Lower lobe of right lung (tissue), 2 donors: ENCODE results near the gene KCNG2. TPM values are rescaled to one million over a fixed set of nuclear protein-coding genes. Genes with fewer than 3 reads are reported as not detected.

ENCODE experiments used
- ATAC-seq, 2 donors: fragments of 200-7000 bp; cut with Tn5 transposase; one replicate each; pipeline ENCODE4 v1.9.1; 2020 to 2022; ENCODE audit warnings: mild to moderate bottlenecking in 2 of 2, moderate library complexity in 2 of 2
- DNase-seq: peaks from one replicate; pipeline ENCODE4 v3.0.0-alpha.2; 2020
- H3K27ac ChIP-seq: fragments of 200-600 bp; one replicate; pipeline ENCODE4 v1.8.0; 2022
- H3K27me3 ChIP-seq: fragments of 200-600 bp; one replicate; pipeline ENCODE4 v1.8.0; 2022; ENCODE audit warnings: low read depth
- H3K36me3 ChIP-seq: fragments of 200-600 bp; one replicate; pipeline ENCODE4 v1.8.0; 2022; ENCODE audit warnings: mild to moderate bottlenecking
- H3K4me1 ChIP-seq: fragments of 200-600 bp; one replicate; pipeline ENCODE4 v1.8.0; 2022
- H3K4me3 ChIP-seq: fragments of 200-600 bp; one replicate; pipeline ENCODE4 v1.8.0; 2022; ENCODE audit warnings: mild to moderate bottlenecking
- H3K9me3 ChIP-seq: fragments of 200-600 bp; one replicate; pipeline ENCODE4 v1.8.0; 2022
- intact Hi-C: fragments of 100-400 bp; cut with DNase I; formaldehyde crosslinking; loops from one replicate; pipeline ENCODE4 v1.11.0; 2022
- total RNA-seq: library from RNA; stranded (reverse); fragmentation: NEBNext Ultra II Directional; extraction: Animal tissue kit (Norgen Biotek cat#: 25700); gene quantifications from one replicate; pipeline ENCODE4 v1.2.1, GENCODE V29; 2021
- TF ChIP-seq, protein P1 (sequence below): fragments of 200-600 bp; IDR thresholded peaks from one replicate; pipeline ENCODE4 v1.8.0; 2022; ENCODE audit warnings: antibody characterized with exemption, mild to moderate bottlenecking
- donor health status: DM: no; HTN: yes; CAD: no; lungs with severe emphysema.

KCNG2 gene
- total RNA-seq, 1 donor from 2014 or later: 0.50 TPM

DNA sequence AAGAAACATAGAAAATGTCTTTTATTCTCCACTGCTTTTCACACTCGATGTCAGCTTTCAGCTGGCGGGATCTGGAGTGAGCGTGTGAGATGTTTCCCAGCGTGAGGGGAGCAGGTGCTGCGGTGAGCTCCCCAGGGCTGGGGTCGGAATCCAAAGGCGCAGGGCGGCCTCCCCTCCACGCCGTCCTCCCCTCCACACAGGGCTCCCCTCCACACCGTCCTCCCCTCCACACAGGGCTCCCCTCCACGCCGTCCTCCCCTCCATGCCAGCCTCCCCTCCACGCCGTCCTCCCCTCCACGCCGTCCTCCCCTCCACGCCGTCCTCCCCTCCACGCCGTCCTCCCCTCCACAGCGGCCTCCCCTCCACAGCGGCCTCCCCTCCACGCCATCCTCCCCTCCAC, 26.9 kb upstream of the KCNG2 start:
- H3K9me3 ChIP-seq: peaks cover 7% of the 10 kb centered on the region
- no peak for DNase-seq
- H3K27me3 ChIP-seq: peaks cover 19% of the 10 kb centered on the region
- no peak for ATAC-seq
- H3K4me3 ChIP-seq: no peak overlapping the region
- intact Hi-C loops: no loop called here
- H3K4me1 ChIP-seq: no peaks in the 10 kb centered on the region
- no peak overlapping the region for H3K27ac ChIP-seq
- no peaks in the 10 kb centered on the region for H3K36me3 ChIP-seq
- TF ChIP-seq, protein P1, sequence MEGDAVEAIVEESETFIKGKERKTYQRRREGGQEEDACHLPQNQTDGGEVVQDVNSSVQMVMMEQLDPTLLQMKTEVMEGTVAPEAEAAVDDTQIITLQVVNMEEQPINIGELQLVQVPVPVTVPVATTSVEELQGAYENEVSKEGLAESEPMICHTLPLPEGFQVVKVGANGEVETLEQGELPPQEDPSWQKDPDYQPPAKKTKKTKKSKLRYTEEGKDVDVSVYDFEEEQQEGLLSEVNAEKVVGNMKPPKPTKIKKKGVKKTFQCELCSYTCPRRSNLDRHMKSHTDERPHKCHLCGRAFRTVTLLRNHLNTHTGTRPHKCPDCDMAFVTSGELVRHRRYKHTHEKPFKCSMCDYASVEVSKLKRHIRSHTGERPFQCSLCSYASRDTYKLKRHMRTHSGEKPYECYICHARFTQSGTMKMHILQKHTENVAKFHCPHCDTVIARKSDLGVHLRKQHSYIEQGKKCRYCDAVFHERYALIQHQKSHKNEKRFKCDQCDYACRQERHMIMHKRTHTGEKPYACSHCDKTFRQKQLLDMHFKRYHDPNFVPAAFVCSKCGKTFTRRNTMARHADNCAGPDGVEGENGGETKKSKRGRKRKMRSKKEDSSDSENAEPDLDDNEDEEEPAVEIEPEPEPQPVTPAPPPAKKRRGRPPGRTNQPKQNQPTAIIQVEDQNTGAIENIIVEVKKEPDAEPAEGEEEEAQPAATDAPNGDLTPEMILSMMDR: no peak

DNA sequence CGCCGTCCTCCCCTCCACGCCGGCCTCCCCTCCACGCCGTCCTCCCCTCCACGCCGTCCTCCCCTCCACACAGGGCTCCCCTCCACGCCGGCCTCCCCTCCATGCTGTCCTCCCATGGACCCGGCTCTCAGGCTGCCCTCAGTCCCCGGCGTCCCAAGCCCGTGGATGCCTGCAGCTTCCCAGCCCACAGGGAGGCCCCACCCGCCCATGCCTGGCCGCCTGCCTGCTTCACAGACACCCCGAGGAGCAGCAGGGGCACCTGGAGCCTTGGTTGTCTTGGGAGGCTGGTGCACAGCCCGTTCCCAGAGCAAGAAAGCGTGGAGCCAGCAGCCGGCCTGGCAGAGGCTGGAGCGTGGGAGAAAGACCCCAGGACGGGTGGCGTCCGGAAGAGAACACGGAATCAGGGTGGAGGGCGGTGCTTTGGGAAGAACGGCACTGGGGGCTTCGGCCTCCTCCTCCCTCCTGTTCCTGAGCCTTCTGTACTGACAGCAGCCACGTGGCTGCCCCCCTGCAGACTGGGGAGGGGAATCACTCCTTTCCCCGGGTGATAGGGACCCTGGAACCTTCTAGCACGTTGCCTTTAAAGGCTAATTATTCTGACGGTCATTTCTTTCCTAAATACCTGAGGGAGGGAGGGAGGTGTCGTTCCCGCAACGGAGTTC, 26.2 kb upstream of the KCNG2 start:
- peaks cover 19% of the 10 kb centered on the region for H3K27me3 ChIP-seq
- no peaks in the 10 kb centered on the region for H3K4me1 ChIP-seq
- H3K4me3 ChIP-seq: no peak overlapping the region
- intact Hi-C loops: no loop called here
- peaks cover 7% of the 10 kb centered on the region for H3K9me3 ChIP-seq
- TF ChIP-seq, protein P1: no peak
- peak; percentile 34 for DNase-seq
- ATAC-seq: no peak
- H3K27ac ChIP-seq: no peak overlapping the region
- no peaks in the 10 kb centered on the region for H3K36me3 ChIP-seq

DNA sequence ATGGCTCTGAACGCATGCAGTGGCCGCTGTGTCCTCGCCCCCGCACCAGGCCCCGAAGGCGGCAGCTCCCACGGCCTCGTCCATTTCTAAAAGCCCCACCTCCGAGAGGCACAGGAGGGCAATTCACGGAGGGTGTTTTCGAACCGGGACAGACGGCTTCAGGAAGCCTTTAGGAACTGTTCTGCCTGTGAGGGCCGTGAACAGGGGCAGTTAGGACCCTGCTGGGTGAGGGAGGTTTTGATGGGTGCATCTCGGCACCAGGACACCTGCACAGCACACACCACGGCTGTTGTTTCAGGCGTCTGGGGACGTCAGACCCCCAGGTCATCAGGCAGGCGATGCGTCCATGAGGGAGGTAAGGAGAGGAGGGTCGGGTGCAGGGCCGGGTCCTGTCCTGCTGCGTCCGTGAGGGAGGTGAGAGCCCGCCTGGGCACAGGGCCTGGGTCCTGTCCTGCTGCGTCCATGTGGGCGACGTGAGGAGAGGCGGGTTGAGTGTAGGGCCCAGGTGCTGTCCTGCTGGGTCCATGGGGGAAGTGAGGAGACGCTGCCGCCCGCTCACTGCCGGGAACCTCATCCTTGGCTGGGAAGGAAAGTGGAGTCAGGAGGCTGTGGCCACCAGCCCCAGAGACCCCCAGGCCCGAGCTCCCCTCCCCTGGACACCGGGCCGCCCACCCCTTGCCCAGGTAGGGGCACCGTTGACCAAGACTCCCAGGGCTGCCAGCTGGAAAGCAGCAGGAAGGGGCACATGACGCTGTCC, 25.5 kb upstream of the KCNG2 start:
- no peak overlapping the region for H3K4me3 ChIP-seq
- H3K27ac ChIP-seq: no peak overlapping the region
- DNase-seq: peak; percentile 32
- H3K27me3 ChIP-seq: peaks cover 17% of the 10 kb centered on the region
- TF ChIP-seq, protein P1: no peak
- no peaks in the 10 kb centered on the region for H3K4me1 ChIP-seq
- peak in 1 of 2 donors; percentile 14 for ATAC-seq
- intact Hi-C loops: no loop called here
- peaks cover 7% of the 10 kb centered on the region for H3K9me3 ChIP-seq
- no peaks in the 10 kb centered on the region for H3K36me3 ChIP-seq

DNA sequence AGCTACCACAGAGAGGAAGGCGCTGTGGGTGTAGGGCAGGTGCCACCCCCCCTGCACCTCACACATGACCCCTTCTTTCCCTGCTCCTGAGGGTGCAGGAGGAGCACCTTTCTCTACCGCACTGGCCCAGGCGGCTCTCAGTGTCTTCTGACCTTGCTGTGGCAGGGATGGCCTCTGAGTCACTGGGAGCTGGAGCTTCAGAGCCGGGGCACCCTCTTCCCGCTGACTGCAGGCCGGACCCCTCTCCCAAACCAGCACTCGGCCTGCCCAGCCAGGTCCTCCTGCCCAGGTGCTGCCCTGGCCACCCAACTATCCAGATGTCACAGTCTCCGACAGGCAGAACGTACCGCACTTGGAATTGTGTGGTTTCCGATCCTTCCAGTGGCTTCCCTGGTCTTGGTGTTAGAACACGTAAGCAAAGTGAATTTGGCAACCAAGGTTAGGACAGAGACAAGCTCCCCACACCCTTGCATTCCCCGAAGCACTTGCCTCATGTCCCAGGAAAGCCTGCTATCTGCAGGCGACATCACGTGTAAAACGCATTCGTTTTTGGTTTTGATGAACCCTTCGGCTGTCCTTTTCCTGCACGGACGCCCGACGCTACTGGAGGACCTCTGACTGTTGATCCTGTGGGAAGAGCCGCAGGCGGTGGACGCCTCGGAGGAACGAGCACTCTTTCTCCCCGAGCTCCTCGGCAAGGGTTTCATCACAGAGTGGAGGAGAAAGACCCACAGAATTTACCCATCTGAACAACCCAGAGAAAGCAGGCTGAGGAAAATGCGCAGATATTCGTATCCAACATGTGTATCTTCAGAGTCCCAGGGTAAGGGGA, 24.7 kb upstream of the KCNG2 start:
- ATAC-seq (no peak), DNase-seq (peak; percentile 14)
- no peak overlapping the region for H3K4me3 ChIP-seq
- TF ChIP-seq, protein P1: no peak
- no peak overlapping the region for H3K27ac ChIP-seq
- H3K4me1 ChIP-seq: no peaks in the 10 kb centered on the region
- H3K36me3 ChIP-seq: no peaks in the 10 kb centered on the region
- peaks cover 17% of the 10 kb centered on the region for H3K27me3 ChIP-seq
- intact Hi-C loops: no loop called here
- H3K9me3 ChIP-seq: peaks cover 1% of the 10 kb centered on the region

DNA sequence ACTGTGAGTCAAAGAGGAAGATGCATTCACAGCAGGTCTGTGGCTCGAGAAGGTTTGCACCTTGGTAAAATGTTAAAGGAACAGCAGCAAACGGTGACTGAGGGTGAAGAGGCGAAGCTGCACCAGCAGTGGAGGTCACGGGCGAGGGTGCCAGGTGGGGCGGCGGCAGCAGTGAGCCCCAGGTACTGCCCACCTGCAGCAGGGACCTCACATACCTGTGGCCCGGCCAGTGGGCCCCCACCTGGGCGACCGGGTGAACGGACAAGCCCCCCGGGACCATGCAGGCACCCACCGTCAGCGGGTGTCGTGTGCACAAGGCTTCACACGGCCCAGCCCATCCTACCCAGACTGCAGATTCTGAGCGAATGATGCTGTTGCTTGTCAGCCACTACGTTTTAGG, 23.6 kb upstream of the KCNG2 start:
- H3K36me3 ChIP-seq: no peaks in the 10 kb centered on the region
- DNase-seq (peak; percentile 41), ATAC-seq (no peak)
- H3K4me1 ChIP-seq: no peaks in the 10 kb centered on the region
- intact Hi-C loops: no loop called here
- H3K27ac ChIP-seq: no peak overlapping the region
- peaks cover 17% of the 10 kb centered on the region for H3K27me3 ChIP-seq
- H3K4me3 ChIP-seq: no peak overlapping the region
- H3K9me3 ChIP-seq: no peaks in the 10 kb centered on the region
- TF ChIP-seq, protein P1: no peak
